Body of pancreas (tissue), 4 donors: ENCODE measurements around the gene UBR4. TPM values are rescaled to one million over a fixed set of nuclear protein-coding genes. Genes with fewer than 3 reads are reported as not detected.

Source experiments
- ATAC-seq: fragments of 150-250 bp; one replicate; pipeline ENCODE4 v1.9.1; 2016
- DNase-seq, 4 donors: peaks; one replicate each; pipeline ENCODE4 v3.0.0-alpha.2; 2019
- H3K27ac ChIP-seq, 4 donors: fragments of 200-600 bp; sonication (generic); 1 replicate in 3 of 4; 2 replicates in 1 of 4; pipeline versions ENCODE4 v1.5.1 to v1.6.1; 2016 to 2019; ENCODE audit warnings: mild to moderate bottlenecking in 1 of 4, mixed read lengths in 1 of 4, moderate library complexity in 1 of 4
- H3K27me3 ChIP-seq, 2 donors: fragments of 200-600 bp; sonication (generic); one replicate each; pipeline ENCODE4 v1.6.0; 2016; ENCODE audit warnings: mild to moderate bottlenecking in 1 of 2
- H3K36me3 ChIP-seq, 2 donors: fragments of 200-600 bp; sonication (generic); replicated peaks in 1 of 2; 2 replicates each; pipeline ENCODE4 v1.5.1; 2016; ENCODE audit warnings: low read depth in 2 of 2; ENCODE audit not compliant: insufficient read depth in 1 of 2
- H3K4me1 ChIP-seq: fragments of 200-600 bp; sonication (generic); one replicate; pipeline ENCODE4 v1.6.0; 2016
- H3K4me3 ChIP-seq, 2 donors: fragments of 200-600 bp; sonication (generic); 1 replicate in 1 of 2; 2 replicates in 1 of 2; pipeline ENCODE4 v1.5.1; 2016 to 2019
- H3K9me3 ChIP-seq, 3 donors: fragments of 200-600 bp; sonication (generic); 1 replicate in 2 of 3; 2 replicates in 1 of 3; pipeline ENCODE4 v1.5.1; 2016
- CTCF ChIP-seq, 7 experiments: fragments of 450-650 bp in 4 of 7; fragments of 200-600 bp in 3 of 7; sonication (generic) in 3 of 7; IDR thresholded peaks; one replicate each; pipeline ENCODE4 v1.5.1; 2016 to 2019; ENCODE audit warnings: antibody characterized with exemption in 7 of 7
- POLR2A ChIP-seq, 3 donors: fragments of 450-650 bp; IDR thresholded peaks; one replicate each; pipeline ENCODE4 v1.6.1; 2016; ENCODE audit warnings: antibody characterized with exemption in 3 of 3, mild to moderate bottlenecking in 2 of 3
- WGBS, 2 donors: methylation state at CpG; one replicate each; pipeline ENCODE4 v1.1.5; 2017; 5-methylcytosine and 5-hydroxymethylcytosine counted together
- intact Hi-C: fragments of 100-400 bp; cut with DNase I; formaldehyde crosslinking; loops from one replicate; pipeline ENCODE4 v1.15.1; 2023
- total RNA-seq, 2 donors: library from RNA; depleted of rRNA; stranded (reverse); fragments of >200 nt; gene quantifications; one replicate each; pipeline ENCODE4 v1.1.0, GENCODE V29; 2016

The UBR4 gene
- total RNA-seq, 2 donors from 2014 or later = 84.4 to 87.4 TPM

DNA sequence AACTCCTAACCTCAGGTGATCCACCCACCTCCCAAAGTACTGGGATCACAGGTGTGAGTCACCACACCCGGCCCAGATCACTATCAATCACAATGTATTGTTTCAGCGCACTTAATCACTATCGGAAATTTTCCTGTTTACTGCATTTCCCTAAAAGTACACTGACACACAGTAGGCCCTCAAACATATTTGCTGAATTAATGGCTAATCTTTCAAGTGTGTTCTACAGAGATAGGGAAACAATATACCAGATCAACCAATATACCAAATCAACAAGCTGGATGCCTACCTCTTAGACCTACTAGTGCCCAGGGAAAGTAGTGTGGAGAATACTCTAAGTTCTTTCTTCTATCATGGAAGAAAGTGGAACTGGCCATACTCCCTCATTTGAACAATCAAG, 17.1 kb downstream of the UBR4 start:
- Histone ChIP-seq H3K36me3 (peaks cover 10 to 46% of the 10 kb centered on the region in 2 donors), H3K9me3 (no peaks in the 10 kb centered on the region), H3K27ac (no peak overlapping the region), H3K4me1 (no peaks in the 10 kb centered on the region), H3K27me3 (no peaks in the 10 kb centered on the region), H3K4me3 (no peak overlapping the region)
- intact Hi-C loops = no loop called here
- no peak for DNase-seq
- 85 to 92% methylated on average over 3 of the region's 3 CpGs for WGBS, 2 donors
- no peak for ATAC-seq
- TF ChIP-seq POLR2A (IDR thresholded peaks at IDR 0.05) = no peak
- no peak for TF ChIP-seq CTCF (IDR thresholded peaks at IDR 0.05)

GRCh38 chr1:19191811-19192210, 18.3 kb downstream of the UBR4 start:
- WGBS, 2 donors = 93 to 97% methylated on average over 3 of the region's 3 CpGs
- H3K4me1 ChIP-seq = no peaks in the 10 kb centered on the region
- intact Hi-C loops = no loop called here
- DNase-seq (no peak), ATAC-seq (no peak)
- H3K36me3 ChIP-seq = peaks cover 10 to 38% of the 10 kb centered on the region in 2 donors
- H3K27ac ChIP-seq = no peak overlapping the region
- no peak overlapping the region for H3K4me3 ChIP-seq
- H3K9me3 ChIP-seq = no peaks in the 10 kb centered on the region
- no peak for TF ChIP-seq POLR2A (IDR thresholded peaks at IDR 0.05)
- no peak for TF ChIP-seq CTCF (IDR thresholded peaks at IDR 0.05)
- no peaks in the 10 kb centered on the region for H3K27me3 ChIP-seq

DNA sequence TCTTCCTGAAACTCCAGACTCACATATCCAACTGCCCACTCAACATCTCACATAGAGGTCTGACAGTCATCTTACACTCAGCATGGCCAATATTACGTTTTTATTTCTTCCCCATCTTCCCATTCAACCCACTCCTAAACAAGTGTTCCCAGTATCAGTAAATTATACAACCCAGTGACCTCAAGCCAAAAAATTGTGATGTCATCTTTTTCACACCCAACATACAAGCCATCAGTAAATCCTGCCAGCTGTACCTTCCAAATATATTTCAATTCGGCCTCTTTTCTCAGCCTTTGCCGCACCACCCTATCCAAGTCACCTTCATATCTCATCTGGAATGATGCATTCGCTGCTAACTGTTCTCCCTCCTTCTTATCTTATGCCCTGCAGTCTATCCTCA, 19.6 kb downstream of the UBR4 start:
- DNase-seq (no peak), ATAC-seq (no peak)
- H3K36me3 ChIP-seq = peaks cover 14 to 40% of the 10 kb centered on the region in 2 donors
- H3K9me3 ChIP-seq = no peaks in the 10 kb centered on the region
- intact Hi-C loops = no loop called here
- H3K4me1 ChIP-seq = no peaks in the 10 kb centered on the region
- no peak overlapping the region for H3K27ac ChIP-seq
- H3K27me3 ChIP-seq = no peaks in the 10 kb centered on the region
- H3K4me3 ChIP-seq = no peak overlapping the region
- no peak for TF ChIP-seq POLR2A (IDR thresholded peaks at IDR 0.05)
- TF ChIP-seq CTCF (IDR thresholded peaks at IDR 0.05) = no peak
- WGBS, 2 donors = 89 to 92% methylated on average over 4 of the region's 4 CpGs

GRCh38 chr1:19189270-19189669, 20.8 kb downstream of the UBR4 start:
- ATAC-seq = no peak
- no peak overlapping the region for H3K27ac ChIP-seq
- no peak for DNase-seq
- H3K36me3 ChIP-seq = peaks cover 12 to 46% of the 10 kb centered on the region in 2 donors
- H3K4me1 ChIP-seq = no peaks in the 10 kb centered on the region
- intact Hi-C loops = no loop called here
- H3K9me3 ChIP-seq = no peaks in the 10 kb centered on the region
- WGBS, 2 donors = 88 to 95% methylated on average over 3 of the region's 3 CpGs
- H3K27me3 ChIP-seq = no peaks in the 10 kb centered on the region
- TF ChIP-seq POLR2A (IDR thresholded peaks at IDR 0.05) (no peak), CTCF (IDR thresholded peaks at IDR 0.05) (no peak)
- H3K4me3 ChIP-seq = no peak overlapping the region

- H3K36me3 ChIP-seq = peaks cover 12 to 50% of the 10 kb centered on the region in 2 donors
- no peak overlapping the region for H3K4me3 ChIP-seq
- ATAC-seq (no peak), DNase-seq (no peak)
- no peaks in the 10 kb centered on the region for H3K27me3 ChIP-seq
- no peaks in the 10 kb centered on the region for H3K4me1 ChIP-seq
- no peaks in the 10 kb centered on the region for H3K9me3 ChIP-seq
- H3K27ac ChIP-seq = no peak overlapping the region
- TF ChIP-seq CTCF (IDR thresholded peaks at IDR 0.05) = no peak
- TF ChIP-seq POLR2A (IDR thresholded peaks at IDR 0.05) = no peak
- intact Hi-C loops = no loop called here
These were observed 22.2 kb downstream of the UBR4 start for GRCh38 chr1:19187852-19188251.
